GM19351 (cell line): Measurements from ENCODE around the gene LILRB3.
"Not testable (repeated sequence)": the region's sequence is repeated elsewhere in the genome, so short reads cannot be mapped to it uniquely, and the experiment has no call there.

Experiments used
- ATAC-seq: cut with Tn5 transposase; IDR thresholded peaks from one replicate; pipeline ENCODE4 v1.9.1; 2021; ENCODE audit warnings: mild to moderate bottlenecking, moderate library complexity; ENCODE audit not compliant: unreplicated experiment

The LILRB3 gene

DNA sequence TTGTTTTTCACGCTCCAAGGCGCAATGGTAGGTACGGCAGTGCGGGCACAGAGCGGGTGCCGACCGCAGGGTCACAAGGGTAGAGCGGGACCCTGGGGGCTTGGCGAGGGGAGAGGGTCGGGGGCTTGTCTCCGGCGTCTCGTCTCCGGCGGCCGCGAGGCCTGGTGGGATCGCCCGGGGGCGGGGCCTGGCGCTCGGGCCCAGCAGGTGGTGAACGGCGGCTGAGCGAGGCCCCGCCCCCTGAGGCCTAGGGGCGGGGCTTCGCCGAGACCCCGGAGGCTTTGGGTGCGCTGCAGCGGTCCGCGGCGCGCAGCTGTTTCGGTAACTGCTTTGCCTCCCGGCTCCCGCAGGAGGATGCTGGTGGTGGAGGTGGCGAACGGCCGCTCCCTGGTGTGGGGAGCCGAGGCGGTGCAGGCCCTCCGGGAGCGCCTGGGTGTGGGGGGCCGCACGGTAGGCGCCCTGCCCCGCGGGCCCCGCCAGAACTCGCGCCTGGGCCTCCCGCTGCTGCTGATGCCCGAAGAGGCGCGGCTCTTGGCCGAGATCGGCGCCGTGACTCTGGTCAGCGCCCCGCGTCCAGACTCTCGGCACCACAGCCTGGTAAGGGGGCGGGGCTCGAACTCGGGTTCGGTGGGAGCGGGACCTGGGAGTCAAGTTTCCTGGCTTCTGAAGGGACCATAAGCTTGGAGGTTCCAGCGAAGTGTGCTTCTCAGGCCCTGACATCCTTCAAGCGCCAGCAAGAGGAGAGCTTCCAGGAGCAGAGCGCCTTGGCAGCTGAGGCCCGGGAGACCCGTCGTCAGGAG, 31.6 kb downstream of the LILRB3 start, which contains the start of gene TSEN34:
TSEN34 (plus strand) TSS at position 298 of the 800 bp plus-strand sequence; CDS start at position 355, 57 bp downstream.
- ATAC-seq, result peak; percentile 25

DNA sequence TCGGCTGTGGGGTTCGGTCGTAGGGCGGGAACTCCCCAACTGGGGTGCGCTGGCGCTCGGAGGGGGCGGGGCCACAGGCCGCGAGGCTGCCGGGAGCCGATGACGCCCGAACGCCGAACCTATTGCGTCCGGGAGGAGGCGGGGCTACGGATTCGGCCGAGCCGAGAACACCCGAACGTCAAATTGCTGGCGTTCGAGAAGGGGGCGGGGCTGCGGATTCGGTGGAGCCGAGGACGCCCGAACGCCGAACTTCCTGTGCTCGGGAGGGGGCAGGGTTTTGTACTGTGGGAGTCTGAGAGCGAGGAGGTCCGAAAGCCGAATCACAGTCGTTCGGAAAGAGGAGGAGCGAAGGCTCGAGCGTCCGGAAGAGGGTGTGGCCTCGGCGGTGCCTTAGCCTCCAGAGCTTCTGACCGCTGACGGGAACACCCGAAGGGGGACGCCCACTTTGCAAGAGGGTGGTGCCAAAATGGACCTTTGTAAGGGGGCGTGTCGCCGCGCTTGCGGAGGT, 32.2 kb downstream of the LILRB3 start:
- peak; percentile 49 for ATAC-seq

- peak; percentile 41 for ATAC-seq
Measured at GRCh38 chr19:54189735-54190502, 32.9 kb downstream of the LILRB3 start.

DNA sequence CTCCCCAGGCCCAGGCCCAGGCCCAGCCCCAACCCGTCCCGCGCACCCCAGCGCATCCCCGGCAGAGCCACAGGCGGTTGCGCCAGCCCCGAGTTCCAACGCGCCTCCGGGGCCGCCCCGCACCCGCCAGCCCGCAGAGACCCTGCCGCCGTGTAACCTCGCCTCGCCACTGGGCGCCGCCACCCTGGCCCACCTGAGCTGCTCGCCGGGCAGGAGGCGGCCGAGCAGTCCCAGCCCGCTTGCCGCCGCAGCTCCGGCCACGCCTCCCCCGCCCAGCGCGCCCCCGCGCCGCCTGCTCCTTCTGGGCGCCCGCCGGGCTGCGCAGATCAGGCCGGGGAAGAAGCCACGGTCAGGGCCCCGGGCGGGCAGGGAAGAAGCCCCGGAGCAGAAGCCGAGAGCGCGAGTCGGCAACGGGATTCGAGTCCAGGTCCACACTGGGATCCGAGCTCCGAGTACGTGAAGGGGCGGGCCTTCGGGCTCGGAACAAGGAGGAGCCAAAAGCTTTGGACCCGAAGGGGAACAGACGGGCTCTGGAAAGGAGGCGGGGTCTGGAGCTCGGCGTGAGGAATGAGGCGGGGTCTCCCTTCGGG, 33.6 kb downstream of the LILRB3 start, which contains the start of gene MBOAT7:
MBOAT7 (minus strand) TSS at position 436 of the 590 bp plus-strand sequence. CDS start 1,072 bp downstream, outside the sequence.
- ATAC-seq, result peak; percentile 20

- ATAC-seq, result no peak
Measured at GRCh38 chr19:54188215-54188871, 34.5 kb downstream of the LILRB3 start.

- no peak for ATAC-seq
Measured at GRCh38 chr19:54186934-54187381, 35.8 kb downstream of the LILRB3 start.

GRCh38 chr19:54186351-54186750, 36.5 kb downstream of the LILRB3 start:
- no peak for ATAC-seq

- ATAC-seq, result no peak
Measured at GRCh38 chr19:54183431-54183830, 39.4 kb downstream of the LILRB3 start.

GRCh38 chr19:54181894-54182293, 40.9 kb downstream of the LILRB3 start:
- not testable (repeated sequence) for ATAC-seq

GRCh38 chr19:54180691-54181091, 42.1 kb downstream of the LILRB3 start:
- no peak for ATAC-seq

GRCh38 chr19:54179921-54180461, 42.8 kb downstream of the LILRB3 start:
- no peak for ATAC-seq

- ATAC-seq, result no peak
Measured at GRCh38 chr19:54179262-54179852, 43.5 kb downstream of the LILRB3 start.

- no peak for ATAC-seq
Measured at GRCh38 chr19:54178581-54179261, 44.1 kb downstream of the LILRB3 start.

- no peak for ATAC-seq
Measured at GRCh38 chr19:54173951-54174834, 48.6 kb downstream of the LILRB3 start.

DNA sequence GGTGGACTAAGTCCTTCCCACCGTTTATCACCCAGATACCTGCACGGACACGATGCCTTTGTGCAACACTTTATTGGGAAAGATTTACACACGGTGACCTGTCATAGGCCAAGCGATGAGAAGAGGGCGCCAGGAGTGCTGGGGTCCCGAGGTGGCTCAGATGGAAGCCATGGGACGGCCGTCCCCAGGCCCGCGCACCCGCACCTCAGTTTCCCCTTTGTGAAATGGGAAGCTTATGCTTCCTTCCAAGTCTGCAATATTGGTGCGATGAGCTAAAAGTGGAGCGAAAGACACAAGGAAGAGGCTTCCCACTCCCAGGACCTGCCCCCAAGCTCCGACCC, 49.5 kb downstream of the LILRB3 start:
- ATAC-seq, result no peak

GRCh38 chr19:54172471-54173358, 50.1 kb downstream of the LILRB3 start, which contains the start of gene TMC4:
Gene TMC4, minus strand, starts transcription at chr19:54173160. Its CDS starts 43 bp downstream, at chr19:54173117.
- no peak for ATAC-seq

- ATAC-seq, result not testable (repeated sequence)
Measured at GRCh38 chr19:54171736-54172431, 50.9 kb downstream of the LILRB3 start.
